Body of pancreas (tissue), 4 donors: ENCODE results near the gene PREX1.

Experiments used
- CTCF ChIP-seq, 7 experiments: fragments of 450-650 bp in 4 of 7; fragments of 200-600 bp in 3 of 7; sonication (generic) in 3 of 7; IDR thresholded peaks; one replicate each; pipeline ENCODE4 v1.5.1; 2016 to 2019; ENCODE audit warnings: antibody characterized with exemption in 7 of 7
- POLR2A ChIP-seq, 3 donors: fragments of 450-650 bp; IDR thresholded peaks; one replicate each; pipeline ENCODE4 v1.6.1; 2016; ENCODE audit warnings: antibody characterized with exemption in 3 of 3, mild to moderate bottlenecking in 2 of 3

GRCh38 chr20:48761874-48762273 lies 65.9 kb downstream of the PREX1 start:
- TF ChIP-seq POLR2A (IDR thresholded peaks at IDR 0.05) (no peak), CTCF (IDR thresholded peaks at IDR 0.05) (no peak)
